ENCODE results near the gene ATP13A1.
A peak's percentile ranks its signal among the peaks of the same experiment; 100 is the strongest.
"Not testable (repeated sequence)": the region's sequence is repeated elsewhere in the genome, so short reads cannot be mapped to it uniquely, and the experiment has no call there.

Gene ATP13A1

DNA sequence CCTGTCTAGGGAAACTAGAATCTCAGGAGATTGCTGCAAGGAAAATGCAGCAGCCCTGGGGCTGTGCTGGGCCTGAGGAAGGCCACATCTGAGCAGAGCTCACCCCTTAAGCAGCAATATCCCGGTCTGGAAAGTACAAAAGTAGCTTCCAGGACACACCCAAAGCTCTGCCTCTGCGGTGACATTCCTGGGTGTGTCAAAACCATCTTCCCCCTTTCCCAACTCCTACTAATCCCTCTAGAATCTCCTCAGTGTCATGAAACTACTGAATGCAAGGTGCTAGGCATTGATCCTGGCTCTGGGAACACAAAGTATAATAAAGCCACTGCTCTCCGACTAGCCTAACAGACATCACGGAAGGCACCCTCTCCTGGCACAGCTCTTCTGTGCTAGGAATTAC lies 50.0 kb downstream of the ATP13A1 start:
- DNase-seq, result peak; percentile 96
- Histone ChIP-seq H3K9ac (ENCODE audit: low read length) (no peak overlapping the region), H3K4me3 (ENCODE audit: low read depth, low read length) (no peak overlapping the region), H2AFZ (ENCODE audit: insufficient read depth, low read length, poor library complexity) (no peak overlapping the region), H4K8ac (ENCODE audit: low read depth, low read length) (no peak overlapping the region), H3K27me3 (ENCODE audit: insufficient read depth, low read length) (no peaks in the 10 kb centered on the region), H2BK12ac (ENCODE audit: low read length) (no peak overlapping the region), H3K9me3 (ENCODE audit: insufficient read depth, low read depth, low read length) (no peaks in the 10 kb centered on the region), H3K79me1 (ENCODE audit: low read length) (no peaks in the 10 kb centered on the region), H3K23ac (ENCODE audit: low read length) (no peak overlapping the region), H3K18ac (ENCODE audit: low read length) (no peak overlapping the region), H3K14ac (ENCODE audit: low read length) (no peak overlapping the region), H4K91ac (ENCODE audit: low read depth, low read length) (no peak overlapping the region), H4K12ac (ENCODE audit: low read depth, low read length) (no peak overlapping the region), H2AK5ac (ENCODE audit: low read length) (no peak overlapping the region), H3K4me1 (ENCODE audit: control insufficient read depth in 1 of 2, insufficient read depth in 2 of 2, low read length in 2 of 2) (peaks cover 8 to 9% of the 10 kb centered on the region in 2 experiments), H2BK120ac (ENCODE audit: insufficient read depth, low read length, poor library complexity) (no peak overlapping the region), H3K79me2 (ENCODE audit: control insufficient read depth, insufficient read depth, low read length, poor library complexity) (no peaks in the 10 kb centered on the region), H3K27ac (ENCODE audit: low read depth, low read length) (no peak overlapping the region), H3K4ac (ENCODE audit: low read depth, low read length) (no peak overlapping the region), H2BK5ac (ENCODE audit: low read depth, low read length, poor library complexity) (no peak overlapping the region), H3K36me3 (ENCODE audit: control insufficient read depth in 1 of 2, insufficient read depth in 2 of 2, low read length in 2 of 2) (no peaks in the 10 kb centered on the region), H3K4me2 (ENCODE audit: low read length) (no peak overlapping the region)
- no CpG with 5 or more reads among the region's 4 CpGs for WGBS (ENCODE audit: extremely low coverage, insufficient coverage, insufficient read length)

DNA sequence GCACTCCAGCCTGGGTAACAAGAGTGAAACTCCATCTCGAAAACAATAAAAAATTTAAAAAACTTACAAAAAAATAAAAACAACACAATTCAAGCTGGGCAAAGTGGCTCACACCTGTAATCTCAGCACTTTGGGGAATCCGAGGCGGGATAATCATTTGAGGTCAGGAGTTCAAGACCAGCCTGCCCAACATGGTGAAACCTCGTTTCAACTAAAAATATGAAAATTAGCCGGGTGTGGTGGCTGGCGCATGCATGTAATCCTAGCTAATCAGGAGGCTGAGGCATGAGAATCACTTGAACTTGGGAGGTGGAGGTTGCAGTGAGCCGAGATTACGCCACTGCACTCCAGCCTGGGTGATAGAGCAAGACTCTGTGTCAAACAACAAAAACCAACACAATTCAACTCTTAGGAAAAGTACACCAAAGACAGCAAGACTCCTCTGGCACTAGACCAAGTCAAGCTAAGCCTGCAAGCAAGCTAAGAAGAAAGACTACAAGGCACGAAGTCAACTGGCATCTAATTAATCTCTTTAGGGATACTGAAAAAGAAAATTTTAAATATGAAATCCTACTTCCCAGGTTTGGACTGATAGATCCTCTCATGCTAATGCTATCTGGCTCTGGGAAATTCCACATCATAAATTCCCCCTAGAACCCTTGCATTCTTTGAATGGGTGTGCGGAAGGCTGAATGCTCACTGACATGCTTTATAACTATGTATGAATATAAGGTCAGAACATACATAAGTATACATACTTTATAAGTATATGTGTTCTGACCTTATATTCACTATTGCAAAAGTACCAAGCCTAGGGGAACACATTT lies 52.9 kb downstream of the ATP13A1 start:
- Histone ChIP-seq H4K91ac (ENCODE audit: low read depth, low read length) (no peak overlapping the region), H4K8ac (ENCODE audit: low read depth, low read length) (no peak overlapping the region), H2AK5ac (ENCODE audit: low read length) (no peak overlapping the region), H3K4me3 (ENCODE audit: low read depth, low read length) (no peak overlapping the region), H3K4ac (ENCODE audit: low read depth, low read length) (no peak overlapping the region), H3K23ac (ENCODE audit: low read length) (no peak overlapping the region), H3K27me3 (ENCODE audit: insufficient read depth, low read length) (no peaks in the 10 kb centered on the region), H3K79me2 (ENCODE audit: control insufficient read depth, insufficient read depth, low read length, poor library complexity) (no peaks in the 10 kb centered on the region), H2BK120ac (ENCODE audit: insufficient read depth, low read length, poor library complexity) (no peak overlapping the region), H3K4me2 (ENCODE audit: low read length) (no peak overlapping the region), H3K4me1 (ENCODE audit: control insufficient read depth in 1 of 2, insufficient read depth in 2 of 2, low read length in 2 of 2) (peaks cover 5 to 6% of the 10 kb centered on the region in 2 experiments), H3K18ac (ENCODE audit: low read length) (no peak overlapping the region), H3K27ac (ENCODE audit: low read depth, low read length) (no peak overlapping the region), H3K36me3 (ENCODE audit: control insufficient read depth in 1 of 2, insufficient read depth in 2 of 2, low read length in 2 of 2) (no peaks in the 10 kb centered on the region), H3K14ac (ENCODE audit: low read length) (no peak overlapping the region), H2AFZ (ENCODE audit: insufficient read depth, low read length, poor library complexity) (no peak overlapping the region), H3K9ac (ENCODE audit: low read length) (no peak overlapping the region), H3K79me1 (ENCODE audit: low read length) (no peaks in the 10 kb centered on the region), H2BK12ac (ENCODE audit: low read length) (no peak overlapping the region), H3K9me3 (ENCODE audit: insufficient read depth, low read depth, low read length) (no peaks in the 10 kb centered on the region), H4K12ac (ENCODE audit: low read depth, low read length) (no peak overlapping the region), H2BK5ac (ENCODE audit: low read depth, low read length, poor library complexity) (no peak overlapping the region)
- WGBS (ENCODE audit: extremely low coverage, insufficient coverage, insufficient read length), result no CpG with 5 or more reads among the region's 10 CpGs
- DNase-seq, result peak; percentile 87 to 95

DNA sequence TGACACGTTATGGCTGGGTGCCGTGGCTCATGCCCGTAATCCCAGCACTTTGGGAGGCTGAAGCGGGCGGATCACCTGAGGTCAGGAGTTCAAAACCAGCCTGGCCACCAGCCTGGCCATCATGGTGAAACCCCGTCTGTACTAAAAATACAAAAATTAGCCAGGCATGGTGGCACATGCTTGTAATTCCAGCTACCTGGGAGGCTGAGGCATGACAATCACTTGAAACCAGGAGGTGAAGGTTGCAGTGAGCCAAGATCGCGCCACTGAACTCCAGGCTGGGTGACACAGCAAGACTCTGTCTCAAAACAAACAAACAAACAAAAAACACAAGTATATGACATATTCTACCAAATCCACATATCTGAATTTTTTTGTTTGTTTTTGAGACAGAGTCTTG lies 56.8 kb downstream of the ATP13A1 start:
- H3K23ac ChIP-seq (ENCODE audit: low read length); H2AK5ac ChIP-seq (ENCODE audit: low read length); H2BK120ac ChIP-seq (ENCODE audit: insufficient read depth, low read length, poor library complexity); H3K4ac ChIP-seq (ENCODE audit: low read depth, low read length); H3K9ac ChIP-seq (ENCODE audit: low read length); H4K12ac ChIP-seq (ENCODE audit: low read depth, low read length); H2BK12ac ChIP-seq (ENCODE audit: low read length); H3K14ac ChIP-seq (ENCODE audit: low read length); H2BK5ac ChIP-seq (ENCODE audit: low read depth, low read length, poor library complexity); H3K4me2 ChIP-seq (ENCODE audit: low read length); H3K27ac ChIP-seq (ENCODE audit: low read depth, low read length); H3K27me3 ChIP-seq (ENCODE audit: insufficient read depth, low read length); H3K4me1 ChIP-seq (ENCODE audit: control insufficient read depth in 1 of 2, insufficient read depth in 2 of 2, low read length in 2 of 2); H3K4me3 ChIP-seq (ENCODE audit: low read depth, low read length); H4K8ac ChIP-seq (ENCODE audit: low read depth, low read length); H4K91ac ChIP-seq (ENCODE audit: low read depth, low read length); H2AFZ ChIP-seq (ENCODE audit: insufficient read depth, low read length, poor library complexity); H3K9me3 ChIP-seq (ENCODE audit: insufficient read depth, low read depth, low read length); H3K79me1 ChIP-seq (ENCODE audit: low read length); H3K36me3 ChIP-seq (ENCODE audit: control insufficient read depth in 1 of 2, insufficient read depth in 2 of 2, low read length in 2 of 2); H3K18ac ChIP-seq (ENCODE audit: low read length); H3K79me2 ChIP-seq (ENCODE audit: control insufficient read depth, insufficient read depth, low read length, poor library complexity): not testable (repeated sequence)
- peak; percentile 79 to 83 for DNase-seq
- no CpG with 5 or more reads among the region's 8 CpGs for WGBS (ENCODE audit: extremely low coverage, insufficient coverage, insufficient read length)

DNA sequence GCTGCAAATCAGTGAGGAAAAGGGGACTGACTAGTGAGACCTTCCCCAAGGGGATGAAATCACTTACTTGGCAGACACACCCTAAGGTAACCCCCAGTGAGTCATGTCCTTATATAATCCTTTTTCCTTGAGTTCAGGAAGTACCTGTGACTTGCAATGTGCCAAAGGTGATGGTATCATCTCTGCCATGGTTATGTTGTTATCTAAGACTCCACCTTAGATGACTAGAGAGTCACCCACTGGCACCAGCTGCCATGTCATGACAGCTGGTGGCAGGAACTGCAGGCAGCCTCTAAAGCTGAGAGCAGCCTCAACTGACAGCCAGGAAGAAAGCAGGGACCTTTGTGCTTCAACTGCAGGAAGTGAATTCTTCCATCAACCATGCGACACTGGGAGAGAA lies 57.5 kb downstream of the ATP13A1 start:
- Histone ChIP-seq H3K4me1 (ENCODE audit: control insufficient read depth in 1 of 2, insufficient read depth in 2 of 2, low read length in 2 of 2) (no peaks in the 10 kb centered on the region), H3K79me1 (ENCODE audit: low read length) (no peaks in the 10 kb centered on the region), H4K12ac (ENCODE audit: low read depth, low read length) (no peak overlapping the region), H3K9ac (ENCODE audit: low read length) (no peak overlapping the region), H4K8ac (ENCODE audit: low read depth, low read length) (no peak overlapping the region), H2BK12ac (ENCODE audit: low read length) (no peak overlapping the region), H2AK5ac (ENCODE audit: low read length) (no peak overlapping the region), H2BK5ac (ENCODE audit: low read depth, low read length, poor library complexity) (no peak overlapping the region), H2BK120ac (ENCODE audit: insufficient read depth, low read length, poor library complexity) (no peak overlapping the region), H4K91ac (ENCODE audit: low read depth, low read length) (no peak overlapping the region), H3K23ac (ENCODE audit: low read length) (no peak overlapping the region), H3K14ac (ENCODE audit: low read length) (no peak overlapping the region), H3K4ac (ENCODE audit: low read depth, low read length) (no peak overlapping the region), H3K79me2 (ENCODE audit: control insufficient read depth, insufficient read depth, low read length, poor library complexity) (no peaks in the 10 kb centered on the region), H2AFZ (ENCODE audit: insufficient read depth, low read length, poor library complexity) (no peak overlapping the region), H3K4me2 (ENCODE audit: low read length) (no peak overlapping the region), H3K27ac (ENCODE audit: low read depth, low read length) (no peak overlapping the region), H3K18ac (ENCODE audit: low read length) (no peak overlapping the region), H3K36me3 (ENCODE audit: control insufficient read depth in 1 of 2, insufficient read depth in 2 of 2, low read length in 2 of 2) (no peaks in the 10 kb centered on the region), H3K9me3 (ENCODE audit: insufficient read depth, low read depth, low read length) (no peaks in the 10 kb centered on the region), H3K4me3 (ENCODE audit: low read depth, low read length) (no peak overlapping the region), H3K27me3 (ENCODE audit: insufficient read depth, low read length) (no peaks in the 10 kb centered on the region)
- DNase-seq, result peak; percentile 60 to 71
- WGBS (ENCODE audit: extremely low coverage, insufficient coverage, insufficient read length), result no CpG with 5 or more reads among the region's 1 CpG
